GM10248 (cell line): ENCODE data around the gene KIAA1586.
A peak's percentile ranks its signal among the peaks of the same experiment; 100 is the strongest.

Source experiments
- CTCF ChIA-PET: fragments of 300-600 bp; sonication (Branson Sonifier 250); formaldehyde crosslinking; extraction: SDS; loops from one replicate; lab custom pipeline; 2021; ENCODE audit warnings: antibody characterized with exemption; lab: Yijun Ruan, JAX
- POLR2A ChIA-PET: fragments of 350-650 bp; sonication (Branson Sonifier 250); formaldehyde crosslinking; extraction: SDS; loops from one replicate; lab custom pipeline; 2020; ENCODE audit warnings: antibody characterized with exemption; lab: Yijun Ruan, JAX
- DNase-seq: peaks from one replicate; pipeline ENCODE4 v3.0.0; 2012; ENCODE audit errors: extremely low spot score
- TF ChIP-seq, protein P1 (sequence below): IDR thresholded peaks from 2 replicates; pipeline ENCODE4 v1.5.1; 2012; ENCODE audit warnings: mild to moderate bottlenecking, low read depth; ENCODE audit errors: extremely low read depth, missing control alignments, control extremely low read depth

The KIAA1586 gene

DNA sequence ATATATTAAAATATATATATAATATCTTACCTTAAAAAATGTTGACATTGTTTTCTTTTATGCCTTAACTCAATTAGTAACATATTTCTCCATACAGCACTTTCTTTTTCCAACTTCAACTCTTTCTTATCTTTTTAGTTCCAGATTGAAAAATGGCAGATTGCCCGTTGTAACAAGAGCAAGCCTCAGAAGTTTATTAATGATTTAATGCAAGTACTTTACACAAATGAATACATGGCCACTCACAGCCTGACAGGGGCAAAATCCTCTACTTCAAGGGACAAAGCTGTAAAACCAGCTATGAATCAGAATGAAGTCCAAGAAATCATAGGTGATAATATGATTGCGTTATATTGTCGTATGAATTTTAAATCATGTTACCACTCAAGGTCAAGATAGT lies 29.4 kb upstream of the KIAA1586 start:
- ChIA-PET CTCF (interaction anchor here (1.3 to 5.1 kb wide), 3 partner anchors 12 to 113 kb away, joined by 3 to 27 read pairs (median 5); no protein-coding TSS in a partner anchor), POLR2A (no interaction called here)
- no peak for DNase-seq
- TF ChIP-seq, protein P1, sequence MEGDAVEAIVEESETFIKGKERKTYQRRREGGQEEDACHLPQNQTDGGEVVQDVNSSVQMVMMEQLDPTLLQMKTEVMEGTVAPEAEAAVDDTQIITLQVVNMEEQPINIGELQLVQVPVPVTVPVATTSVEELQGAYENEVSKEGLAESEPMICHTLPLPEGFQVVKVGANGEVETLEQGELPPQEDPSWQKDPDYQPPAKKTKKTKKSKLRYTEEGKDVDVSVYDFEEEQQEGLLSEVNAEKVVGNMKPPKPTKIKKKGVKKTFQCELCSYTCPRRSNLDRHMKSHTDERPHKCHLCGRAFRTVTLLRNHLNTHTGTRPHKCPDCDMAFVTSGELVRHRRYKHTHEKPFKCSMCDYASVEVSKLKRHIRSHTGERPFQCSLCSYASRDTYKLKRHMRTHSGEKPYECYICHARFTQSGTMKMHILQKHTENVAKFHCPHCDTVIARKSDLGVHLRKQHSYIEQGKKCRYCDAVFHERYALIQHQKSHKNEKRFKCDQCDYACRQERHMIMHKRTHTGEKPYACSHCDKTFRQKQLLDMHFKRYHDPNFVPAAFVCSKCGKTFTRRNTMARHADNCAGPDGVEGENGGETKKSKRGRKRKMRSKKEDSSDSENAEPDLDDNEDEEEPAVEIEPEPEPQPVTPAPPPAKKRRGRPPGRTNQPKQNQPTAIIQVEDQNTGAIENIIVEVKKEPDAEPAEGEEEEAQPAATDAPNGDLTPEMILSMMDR = no peak

DNA sequence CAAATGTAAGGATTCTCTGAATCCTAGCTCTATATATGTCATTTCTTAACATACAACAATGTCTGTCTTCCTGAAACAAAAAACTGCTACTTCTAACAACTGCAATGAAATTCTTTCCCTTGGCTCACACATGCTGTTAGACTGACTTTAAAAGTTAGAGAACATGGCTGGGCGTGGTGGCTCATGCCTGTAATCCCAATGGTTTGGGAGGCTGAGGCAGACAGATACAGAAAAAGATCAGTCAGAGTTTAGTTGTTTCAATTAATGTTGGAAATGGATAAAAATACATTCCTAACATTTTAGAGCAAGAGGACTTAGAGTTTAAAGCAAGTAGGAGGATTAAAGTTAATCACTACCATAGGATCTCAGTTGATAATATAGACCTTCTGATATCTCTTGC lies 28.7 kb upstream of the KIAA1586 start:
- POLR2A ChIA-PET = no interaction called here
- TF ChIP-seq, protein P1 = no peak
- CTCF ChIA-PET = interaction anchor here (1.3 to 5.1 kb wide), 6 partner anchors 13 to 116 kb away, joined by 3 to 28 read pairs (median 13); no protein-coding TSS in a partner anchor
- no peak for DNase-seq

DNA sequence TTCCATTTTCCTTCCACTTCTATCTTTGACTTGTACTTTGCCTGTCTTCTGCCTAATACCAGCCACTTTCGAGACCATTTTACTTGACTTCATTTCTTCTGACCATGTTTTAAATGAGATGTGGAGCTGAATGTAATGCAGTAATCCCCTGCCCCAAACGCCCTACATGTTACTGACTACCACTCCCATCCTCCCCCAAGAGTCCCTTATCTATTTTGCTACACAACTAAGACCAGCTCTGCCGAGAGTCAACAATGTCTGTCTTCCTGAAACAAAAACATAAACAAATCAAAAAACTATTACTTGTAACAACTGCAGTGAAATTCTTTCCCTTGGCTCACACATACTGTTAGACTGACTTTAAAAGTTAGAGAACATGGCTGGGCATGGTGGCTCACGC lies 27.1 kb upstream of the KIAA1586 start:
- no peak for DNase-seq
- POLR2A ChIA-PET = no interaction called here
- TF ChIP-seq, protein P1 = no peak
- CTCF ChIA-PET = interaction anchor here (1.3 to 5.1 kb wide), 6 partner anchors 10 to 118 kb away, joined by 3 to 28 read pairs (median 16); no protein-coding TSS in a partner anchor

GRCh38 chr6:57021086-57021720 lies 25.3 kb upstream of the KIAA1586 start:
- peak; percentile 61 for DNase-seq
- TF ChIP-seq, protein P1 = peak; percentile 49
- POLR2A ChIA-PET = no interaction called here
- CTCF ChIA-PET = interaction anchor here (0.8 to 5.1 kb wide), 23 partner anchors 10 to 295 kb away, joined by 3 to 28 read pairs (median 5); partner anchors contain the start of genes KIAA1586 and PRIM2

DNA sequence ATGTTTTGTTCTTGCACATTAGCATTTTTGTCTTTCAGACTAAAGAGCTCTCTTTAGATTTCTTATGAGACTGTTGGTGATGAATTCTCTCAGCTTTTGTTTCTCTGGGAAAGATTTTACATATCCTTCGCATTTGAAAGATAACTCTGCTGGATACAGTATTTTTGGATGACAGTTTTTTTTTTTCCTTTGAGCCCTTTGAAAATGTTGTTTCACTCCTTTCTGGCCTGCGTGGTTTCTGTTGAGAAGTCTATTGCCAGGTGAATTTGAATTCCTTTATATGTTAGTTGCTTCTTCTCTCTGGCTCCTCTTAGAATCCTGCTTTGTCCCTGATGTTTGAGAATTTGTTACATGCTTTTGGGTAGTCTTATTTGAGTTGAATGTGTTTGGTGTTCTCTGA lies 22.2 kb upstream of the KIAA1586 start:
- CTCF ChIA-PET = interaction anchor here (0.7 to 2.7 kb wide), 4 partner anchors 12 to 292 kb away, joined by 3 to 12 read pairs (median 4); no protein-coding TSS in a partner anchor
- DNase-seq = no peak
- POLR2A ChIA-PET = no interaction called here
- TF ChIP-seq, protein P1 = no peak

DNA sequence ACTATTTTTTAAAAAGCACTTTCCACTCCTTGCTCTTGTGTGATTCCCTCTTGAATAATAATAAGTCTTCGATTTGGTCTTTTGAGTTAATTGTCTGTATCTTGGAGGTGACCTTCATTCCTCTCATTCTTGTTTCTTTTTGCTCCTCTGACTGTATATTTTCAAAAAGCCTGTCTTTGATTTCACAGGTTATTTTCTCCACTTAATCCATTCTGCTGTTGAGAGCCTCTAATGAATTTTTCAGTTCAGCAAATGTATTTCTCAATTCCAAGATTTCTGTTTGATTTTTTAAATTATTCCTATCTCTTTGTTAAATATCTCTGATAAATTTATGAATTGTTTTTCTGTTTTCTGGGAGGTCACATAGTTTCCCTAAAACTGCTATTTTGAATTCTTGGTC lies 21.7 kb upstream of the KIAA1586 start:
- no peak for DNase-seq
- ChIA-PET POLR2A (no interaction called here), CTCF (interaction anchor here (2.7 kb wide), 1 partner anchor 120 kb away, joined by 12 read pairs; no protein-coding TSS in a partner anchor)
- TF ChIP-seq, protein P1 = no peak
